Fibroblast of the aortic adventitia (primary cell): ENCODE data around the gene VWA8. TPM values are rescaled to one million over a fixed set of nuclear protein-coding genes. Genes with fewer than 3 reads are reported as not detected.

Experiments
- DNase-seq: peaks from one replicate; pipeline ENCODE4 v3.0.0-alpha.2; 2010; ENCODE audit warnings: low read depth
- H3K4me3 ChIP-seq: 2 replicates; pipeline ENCODE4 v1.5.1; 2011; ENCODE audit warnings: low read depth, mild to moderate bottlenecking, control low read depth, low read length, moderate library complexity
- total RNA-seq: library from RNA; depleted of rRNA; stranded (reverse); fragments of >200 nt; gene quantifications from 2 replicates; pipeline ENCODE4 v1.2.3, GENCODE V29; 2012; ENCODE audit warnings: low replicate concordance
- TF ChIP-seq, protein P1 (sequence below): IDR thresholded peaks from 2 replicates; pipeline ENCODE4 v1.5.1; 2011; ENCODE audit warnings: mild to moderate bottlenecking, low read length, control low read depth, inconsistent platforms; ENCODE audit not compliant: insufficient read depth

VWA8 gene
- total RNA-seq, 1 donor = 27.2 TPM

- H3K4me3 ChIP-seq = no peak overlapping the region
- TF ChIP-seq, protein P1, sequence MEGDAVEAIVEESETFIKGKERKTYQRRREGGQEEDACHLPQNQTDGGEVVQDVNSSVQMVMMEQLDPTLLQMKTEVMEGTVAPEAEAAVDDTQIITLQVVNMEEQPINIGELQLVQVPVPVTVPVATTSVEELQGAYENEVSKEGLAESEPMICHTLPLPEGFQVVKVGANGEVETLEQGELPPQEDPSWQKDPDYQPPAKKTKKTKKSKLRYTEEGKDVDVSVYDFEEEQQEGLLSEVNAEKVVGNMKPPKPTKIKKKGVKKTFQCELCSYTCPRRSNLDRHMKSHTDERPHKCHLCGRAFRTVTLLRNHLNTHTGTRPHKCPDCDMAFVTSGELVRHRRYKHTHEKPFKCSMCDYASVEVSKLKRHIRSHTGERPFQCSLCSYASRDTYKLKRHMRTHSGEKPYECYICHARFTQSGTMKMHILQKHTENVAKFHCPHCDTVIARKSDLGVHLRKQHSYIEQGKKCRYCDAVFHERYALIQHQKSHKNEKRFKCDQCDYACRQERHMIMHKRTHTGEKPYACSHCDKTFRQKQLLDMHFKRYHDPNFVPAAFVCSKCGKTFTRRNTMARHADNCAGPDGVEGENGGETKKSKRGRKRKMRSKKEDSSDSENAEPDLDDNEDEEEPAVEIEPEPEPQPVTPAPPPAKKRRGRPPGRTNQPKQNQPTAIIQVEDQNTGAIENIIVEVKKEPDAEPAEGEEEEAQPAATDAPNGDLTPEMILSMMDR = no peak
- no peak for DNase-seq
Observed at GRCh38 chr13:41997396-41997795, 36.5 kb upstream of the VWA8 start.

DNA sequence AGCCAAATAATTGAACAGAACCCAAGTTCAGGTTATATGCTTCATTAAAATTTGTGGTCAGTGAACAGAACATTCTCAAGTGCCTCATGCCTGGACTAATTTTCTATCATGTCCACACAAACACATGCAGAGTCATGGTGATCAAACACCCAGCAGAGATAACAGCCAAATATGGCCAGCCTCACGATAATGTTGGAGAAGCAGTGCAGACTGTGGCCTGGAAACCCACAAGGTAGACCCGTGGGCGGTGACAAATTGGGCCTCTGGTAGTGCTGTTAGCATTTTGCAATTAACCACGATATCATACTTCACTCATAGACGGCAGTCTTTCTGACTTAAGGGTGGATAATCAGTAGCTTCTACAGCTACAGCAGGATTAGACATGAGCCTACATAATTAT is 35.0 kb upstream of the VWA8 start:
- TF ChIP-seq, protein P1 = no peak
- H3K4me3 ChIP-seq = no peak overlapping the region
- DNase-seq = peak; percentile 58

GRCh38 chr13:41995336-41995735 is 34.4 kb upstream of the VWA8 start:
- TF ChIP-seq, protein P1 = no peak
- DNase-seq = no peak
- H3K4me3 ChIP-seq = no peak overlapping the region

DNA sequence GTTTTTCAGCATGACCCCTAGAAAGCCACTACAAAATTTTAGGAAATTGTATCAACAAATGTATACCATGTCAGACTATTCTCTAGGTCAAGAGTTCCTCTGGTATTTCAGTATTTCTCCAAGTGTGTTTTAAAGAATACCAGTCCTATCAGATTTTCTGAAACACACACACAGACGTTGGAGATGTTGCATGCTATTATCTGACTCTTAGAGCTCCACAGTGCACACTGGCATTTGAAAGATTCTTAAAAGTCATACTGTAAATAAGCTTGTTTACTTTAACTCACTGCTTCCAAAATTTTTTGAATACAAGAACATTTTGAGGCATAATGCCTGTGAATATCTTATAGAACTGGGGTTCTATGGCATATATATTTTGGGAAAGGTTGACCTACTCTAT is 33.8 kb upstream of the VWA8 start:
- TF ChIP-seq, protein P1 = no peak
- no peak overlapping the region for H3K4me3 ChIP-seq
- DNase-seq = no peak

DNA sequence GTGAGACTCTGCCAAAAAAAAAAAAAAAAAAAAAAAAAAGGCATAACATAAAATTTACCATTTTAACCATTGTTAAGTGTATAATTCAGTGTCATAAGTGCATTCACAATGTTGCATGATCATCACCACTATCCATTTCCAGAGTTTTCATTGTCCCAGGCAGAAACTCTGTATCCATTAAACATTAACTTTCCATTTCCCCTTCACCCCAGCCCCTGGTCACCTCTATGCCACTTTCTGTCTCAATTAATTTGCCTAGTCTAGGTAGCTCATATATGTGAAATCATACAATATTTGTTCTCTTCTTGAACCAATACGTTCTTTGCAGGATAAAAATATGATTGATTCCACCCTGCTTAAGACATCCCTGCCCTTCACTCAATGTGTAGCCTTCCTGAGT is 31.0 kb upstream of the VWA8 start:
- TF ChIP-seq, protein P1 = no peak
- no peak for DNase-seq
- no peak overlapping the region for H3K4me3 ChIP-seq

GRCh38 chr13:41988244-41988643 is 27.3 kb upstream of the VWA8 start:
- TF ChIP-seq, protein P1 = no peak
- no peak for DNase-seq
- no peak overlapping the region for H3K4me3 ChIP-seq

GRCh38 chr13:41985788-41986508 is 25.0 kb upstream of the VWA8 start:
- TF ChIP-seq, protein P1 = no peak
- DNase-seq = peak; percentile 67
- H3K4me3 ChIP-seq = no peak overlapping the region
